Epithelial cell of proximal tubule (primary cell): ENCODE results near the gene SRGAP1. TPM values are rescaled to one million over a fixed set of nuclear protein-coding genes. Genes with fewer than 3 reads are reported as not detected.
A peak's percentile ranks its signal among the peaks of the same experiment; 100 is the strongest.

Experiments
- DNase-seq: peaks from one replicate; pipeline ENCODE4 v3.0.0-alpha.2; 2011; ENCODE audit warnings: low read depth
- H3K4me3 ChIP-seq: 2 replicates; pipeline ENCODE4 v1.5.1; 2011; ENCODE audit warnings: low read depth, mild to moderate bottlenecking, low read length
- CTCF ChIP-seq: conservative IDR thresholded peaks from 2 replicates; pipeline ENCODE4 v1.5.1; 2012; ENCODE audit warnings: low read depth, mild to moderate bottlenecking, low read length
- total RNA-seq: library from RNA; depleted of rRNA; stranded (reverse); fragments of >200 nt; gene quantifications from 2 replicates; pipeline ENCODE4 v1.2.3, GENCODE V29; 2015

SRGAP1 gene
- 9.4 and 14.5 TPM in 2 replicates for total RNA-seq

- TF ChIP-seq CTCF, result peak; percentile 20
- peak within 1 kb of the TSS; percentile 89 for H3K4me3 ChIP-seq
- DNase-seq, result no peak
These were observed at the start of gene SRGAP1 for GRCh38 chr12:63844391-63845341. Gene SRGAP1 (plus strand): TSS chr12:63844700. CDS start chr12:63844817, 117 bp downstream.

GRCh38 chr12:63795032-63795687 is 49.3 kb upstream of the SRGAP1 start:
- H3K4me3 ChIP-seq, result no peak overlapping the region
- DNase-seq, result no peak
- TF ChIP-seq CTCF, result no peak

GRCh38 chr12:63795944-63796343 is 48.6 kb upstream of the SRGAP1 start:
- H3K4me3 ChIP-seq, result no peak overlapping the region
- TF ChIP-seq CTCF, result no peak
- DNase-seq, result no peak

- no peak overlapping the region for H3K4me3 ChIP-seq
- TF ChIP-seq CTCF, result peak; percentile 63
- DNase-seq, result no peak
These were observed 42.4 kb upstream of the SRGAP1 start for GRCh38 chr12:63802012-63802608.

GRCh38 chr12:63804746-63805145 is 39.8 kb upstream of the SRGAP1 start:
- H3K4me3 ChIP-seq, result no peak overlapping the region
- no peak for DNase-seq
- no peak for TF ChIP-seq CTCF

GRCh38 chr12:63805704-63806672 is 38.5 kb upstream of the SRGAP1 start:
- no peak for TF ChIP-seq CTCF
- H3K4me3 ChIP-seq, result no peak overlapping the region
- DNase-seq, result no peak
